ENCODE results near the gene TEX22. TPM values are rescaled to one million over a fixed set of nuclear protein-coding genes. Genes with fewer than 3 reads are reported as not detected.

Gene TEX22
- total RNA-seq, 1 donor from 2014 or later, result 2.0 TPM

- no peak for ATAC-seq
Measured at GRCh38 chr14:105460616-105461015, 62.3 kb downstream of the TEX22 start.

- no peak for ATAC-seq
Measured at GRCh38 chr14:105461903-105462302, 63.6 kb downstream of the TEX22 start.

Other genes starting within 250 kb of the TEX22 start
- 18.9 TPM for gene JAG2, start 229.8 kb upstream of the TEX22 start, total RNA-seq
- gene NUDT14, start 217.2 kb upstream of the TEX22 start, total RNA-seq, result 14.7 TPM
- 34.4 TPM for gene BTBD6, start 150.0 kb upstream of the TEX22 start, total RNA-seq
- gene BRF1, start 97.5 kb upstream of the TEX22 start, total RNA-seq, result 11.7 TPM
- gene PACS2, start 83.8 kb upstream of the TEX22 start, total RNA-seq, result 24.9 TPM
- 30.9 TPM for gene MTA1, start 21.3 kb downstream of the TEX22 start, total RNA-seq
- 51.5 TPM for gene CRIP2, start 76.3 kb downstream of the TEX22 start, total RNA-seq
- gene CRIP1, start 88.3 kb downstream of the TEX22 start, total RNA-seq, result 42.6 TPM
- 8.9 TPM for gene TEDC1, start 92.7 kb downstream of the TEX22 start, total RNA-seq
- 0.48 TPM for gene TMEM121, start 128.0 kb downstream of the TEX22 start, total RNA-seq